ENCODE results near the gene CC2D2A. TPM values are rescaled to one million over a fixed set of nuclear protein-coding genes. Genes with fewer than 3 reads are reported as not detected.

The CC2D2A gene
- total and polyA plus RNA-seq, 10 of the 15 experiments (the other 5 are each of a cell fraction or from before 2014, with no cell fraction given), result 0.04 to 1.1 (median 0.26) TPM

- no peak for DNase-seq (ENCODE audit: low read depth, low spot score)
- no peak for TF ChIP-seq STAT1 (conservative IDR thresholded peaks at IDR 0.05)
- no peak for TF ChIP-seq EP300 (IDR thresholded peaks at IDR 0.05; ENCODE audit: borderline replicate concordance in 1 of 2, control insufficient read depth in 1 of 2, low read depth in 2 of 2, low read length in 2 of 2)
- TF ChIP-seq BACH1 (IDR thresholded peaks at IDR 0.05; ENCODE audit: borderline replicate concordance), result no peak
- TF ChIP-seq CTCF (IDR thresholded peaks at IDR 0.05 in 2 of 3, conservative IDR thresholded peaks at IDR 0.05 in 1 of 3; ENCODE audit: control insufficient read depth in 2 of 3, extremely low read depth in 1 of 3, insufficient read depth in 1 of 3, low read depth in 3 of 3, low read length in 3 of 3), result no peak
- no peak for TF ChIP-seq PAX5 (IDR thresholded peaks at IDR 0.05; ENCODE audit: borderline replicate concordance, low read depth, low read length)
- no peak for TF ChIP-seq KLF5 (IDR thresholded peaks at IDR 0.05; ENCODE audit: partially characterized antibody)
- TF ChIP-seq POU2F2 (IDR thresholded peaks at IDR 0.05; ENCODE audit: borderline replicate concordance, low read depth, low read length), result no peak
- no peak for TF ChIP-seq NKRF (conservative IDR thresholded peaks at IDR 0.05)
- TF ChIP-seq ZNF687 (IDR thresholded peaks at IDR 0.05), result no peak
- no peak for TF ChIP-seq MYB (IDR thresholded peaks at IDR 0.05; ENCODE audit: borderline replicate concordance, low read depth, low read length)
- no peak for TF ChIP-seq TARDBP (IDR thresholded peaks at IDR 0.05; ENCODE audit: borderline replicate concordance)
- ChIA-PET CTCF (no interaction called here), POLR2A (no interaction called here), SMC1A (ENCODE audit: uncharacterized antibody, unreplicated experiment) (interaction anchor here (0.7 kb wide), 1 partner anchor 83 kb away, joined by 3 read pairs; no protein-coding TSS in a partner anchor), RAD21 (ENCODE audit: unreplicated experiment) (no interaction called here)
- intact Hi-C loops (cut with micrococcal nuclease; ENCODE audit: unreplicated experiment) (no loop called here), in situ Hi-C loops (cut with MboI) (no loop called here)
- Histone ChIP-seq H3K4me3 (no peak overlapping the region), H3K4me2 (ENCODE audit: control insufficient read depth, insufficient read depth) (no peak overlapping the region), H3K9me3 (replicated peaks; ENCODE audit: control insufficient read depth, insufficient read depth, low read length) (no peaks in the 10 kb centered on the region), H3K27me3 (replicated peaks in 1 of 2; ENCODE audit: control insufficient read depth in 2 of 2, insufficient read depth in 2 of 2, low read length in 1 of 2) (no peaks in the 10 kb centered on the region), H2AFZ (ENCODE audit: control insufficient read depth, low read depth, low read length) (no peak overlapping the region), H3K4me1 (ENCODE audit: control insufficient read depth, insufficient read depth, low read length) (no peaks in the 10 kb centered on the region), H3K27ac (ENCODE audit: control insufficient read depth, insufficient read depth) (no peak overlapping the region), H3K36me3 (ENCODE audit: control insufficient read depth in 2 of 2, insufficient read depth in 2 of 2, low read length in 1 of 2) (no peaks in the 10 kb centered on the region), H3K79me2 (ENCODE audit: control insufficient read depth, insufficient read depth, low read length) (no peaks in the 10 kb centered on the region), H4K20me1 (ENCODE audit: control insufficient read depth, insufficient read depth) (no peaks in the 10 kb centered on the region), H3K9ac (ENCODE audit: control insufficient read depth, insufficient read depth, low read length) (no peak overlapping the region)
- 28% methylated on average over 4 of the region's 4 CpGs for WGBS (ENCODE audit: insufficient coverage, insufficient replicate concordance, low lambda C conversion rate, missing lambda C conversion rate)
- no TSS peak for BruUV-seq (replicated peaks)
- no peak for ATAC-seq
- FAIRE-seq, result no peak
These were observed 45.4 kb downstream of the CC2D2A start for GRCh38 chr4:15515106-15515505.

Data from GM12878 (cell line).